Measurements from ENCODE around the gene NAT10.

DNA sequence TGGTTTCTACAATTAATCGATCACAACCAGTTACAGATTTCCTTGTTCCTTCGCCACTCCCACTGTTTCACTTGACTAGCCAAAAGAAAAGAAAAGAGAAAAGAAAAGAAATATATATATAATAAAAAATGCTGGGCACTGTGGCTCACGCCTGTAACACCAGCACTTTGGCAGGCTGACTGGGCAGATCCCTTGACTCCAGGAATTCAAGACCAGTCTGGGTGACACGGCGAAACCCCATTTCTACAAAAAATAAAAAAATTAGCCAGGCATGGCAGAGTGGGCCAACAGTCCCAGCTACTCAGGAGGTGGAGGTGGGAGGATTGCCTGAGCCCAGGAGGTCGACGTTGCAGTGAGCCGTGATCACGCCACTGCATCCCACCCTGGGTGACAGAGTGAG, 83.8 kb downstream of the NAT10 start:
- TF ChIP-seq, protein P1, sequence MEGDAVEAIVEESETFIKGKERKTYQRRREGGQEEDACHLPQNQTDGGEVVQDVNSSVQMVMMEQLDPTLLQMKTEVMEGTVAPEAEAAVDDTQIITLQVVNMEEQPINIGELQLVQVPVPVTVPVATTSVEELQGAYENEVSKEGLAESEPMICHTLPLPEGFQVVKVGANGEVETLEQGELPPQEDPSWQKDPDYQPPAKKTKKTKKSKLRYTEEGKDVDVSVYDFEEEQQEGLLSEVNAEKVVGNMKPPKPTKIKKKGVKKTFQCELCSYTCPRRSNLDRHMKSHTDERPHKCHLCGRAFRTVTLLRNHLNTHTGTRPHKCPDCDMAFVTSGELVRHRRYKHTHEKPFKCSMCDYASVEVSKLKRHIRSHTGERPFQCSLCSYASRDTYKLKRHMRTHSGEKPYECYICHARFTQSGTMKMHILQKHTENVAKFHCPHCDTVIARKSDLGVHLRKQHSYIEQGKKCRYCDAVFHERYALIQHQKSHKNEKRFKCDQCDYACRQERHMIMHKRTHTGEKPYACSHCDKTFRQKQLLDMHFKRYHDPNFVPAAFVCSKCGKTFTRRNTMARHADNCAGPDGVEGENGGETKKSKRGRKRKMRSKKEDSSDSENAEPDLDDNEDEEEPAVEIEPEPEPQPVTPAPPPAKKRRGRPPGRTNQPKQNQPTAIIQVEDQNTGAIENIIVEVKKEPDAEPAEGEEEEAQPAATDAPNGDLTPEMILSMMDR (IDR thresholded peaks at IDR 0.05; ENCODE audit: insufficient read depth, low read length): no peak
- no peak for TF ChIP-seq POLR2AphosphoS5 (IDR thresholded peaks at IDR 0.05; ENCODE audit: low read depth)

Data from HL-60 (cell line).